ENCODE measurements around the gene KLHL12.

The KLHL12 gene

DNA sequence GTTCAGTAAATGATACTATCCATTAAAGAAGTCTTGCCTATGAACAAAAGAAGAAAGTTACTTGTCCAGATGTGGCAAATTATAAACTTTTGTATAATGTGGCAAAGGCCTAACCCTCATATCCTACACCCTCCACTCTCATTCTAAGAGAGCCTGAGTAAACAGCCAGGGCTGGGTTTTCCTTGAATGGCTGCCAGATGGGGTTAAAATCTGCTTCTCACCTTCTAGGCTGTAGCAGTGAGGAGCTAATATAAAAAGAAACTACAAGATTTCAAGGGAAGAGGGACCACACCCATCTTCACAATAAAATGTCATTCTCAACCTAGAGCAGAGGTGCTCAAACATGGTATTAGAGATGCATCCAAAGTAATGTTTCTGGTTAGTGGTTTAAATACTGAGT is 47.0 kb downstream of the KLHL12 start:
- peaks cover 26% of the 10 kb centered on the region for H3K36me3 Mint-ChIP-seq (ENCODE audit: low read depth)
- no peak overlapping the region for H3K27ac Mint-ChIP-seq
- no peak overlapping the region for H3K4me3 Mint-ChIP-seq
- H3K27me3 Mint-ChIP-seq = no peaks in the 10 kb centered on the region
- H3K4me1 Mint-ChIP-seq (ENCODE audit: low read depth) = no peaks in the 10 kb centered on the region
- H3K9me3 Mint-ChIP-seq = no peaks in the 10 kb centered on the region

DNA sequence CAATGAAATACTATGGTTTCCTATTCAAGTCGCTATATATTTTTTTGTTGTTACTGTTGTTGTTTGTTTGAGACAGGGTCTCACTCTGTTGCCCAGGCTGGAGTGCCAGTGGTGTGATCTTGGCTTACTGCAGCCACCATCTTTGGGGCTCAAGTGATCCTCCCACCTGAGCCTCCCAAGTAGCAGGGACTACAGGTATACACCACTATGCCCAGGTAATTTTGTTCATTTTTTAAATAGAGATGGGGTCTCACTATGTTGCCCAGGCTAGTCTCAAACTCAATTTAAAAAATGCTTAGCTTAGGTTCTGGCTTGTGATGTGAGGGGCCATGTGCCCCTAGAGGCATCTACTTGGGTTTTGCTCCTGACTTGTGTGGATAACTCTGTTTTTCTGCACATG is 47.9 kb downstream of the KLHL12 start:
- Mint-ChIP-seq H3K9me3 (no peaks in the 10 kb centered on the region), H3K4me3 (no peak overlapping the region), H3K27ac (no peak overlapping the region), H3K4me1 (ENCODE audit: low read depth) (no peaks in the 10 kb centered on the region), H3K27me3 (no peaks in the 10 kb centered on the region), H3K36me3 (ENCODE audit: low read depth) (peaks cover 26% of the 10 kb centered on the region)

DNA sequence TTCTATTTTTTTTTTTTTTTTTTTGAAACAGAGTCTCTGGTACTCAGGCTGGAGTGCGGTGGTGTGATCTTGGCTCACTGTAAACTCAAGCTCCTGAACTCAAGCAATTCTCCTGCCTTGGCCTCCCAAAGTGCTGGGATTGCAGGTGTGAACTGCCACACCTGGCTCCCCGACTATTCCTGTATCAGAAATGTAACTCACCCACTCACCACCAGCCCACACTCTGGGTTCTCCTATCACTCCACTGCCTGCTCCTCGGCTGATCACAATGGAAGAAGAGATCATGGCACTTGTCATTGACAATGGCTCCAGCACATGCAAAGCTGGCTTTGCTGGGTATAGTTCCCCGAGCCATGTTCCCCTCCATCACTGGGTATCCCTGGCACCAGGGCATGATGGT is 54.0 kb downstream of the KLHL12 start:
- H3K27me3 Mint-ChIP-seq = no peaks in the 10 kb centered on the region
- no peaks in the 10 kb centered on the region for H3K4me1 Mint-ChIP-seq (ENCODE audit: low read depth)
- no peaks in the 10 kb centered on the region for H3K9me3 Mint-ChIP-seq
- no peaks in the 10 kb centered on the region for H3K36me3 Mint-ChIP-seq (ENCODE audit: low read depth)
- H3K4me3 Mint-ChIP-seq = no peak overlapping the region
- H3K27ac Mint-ChIP-seq = no peak overlapping the region

DNA sequence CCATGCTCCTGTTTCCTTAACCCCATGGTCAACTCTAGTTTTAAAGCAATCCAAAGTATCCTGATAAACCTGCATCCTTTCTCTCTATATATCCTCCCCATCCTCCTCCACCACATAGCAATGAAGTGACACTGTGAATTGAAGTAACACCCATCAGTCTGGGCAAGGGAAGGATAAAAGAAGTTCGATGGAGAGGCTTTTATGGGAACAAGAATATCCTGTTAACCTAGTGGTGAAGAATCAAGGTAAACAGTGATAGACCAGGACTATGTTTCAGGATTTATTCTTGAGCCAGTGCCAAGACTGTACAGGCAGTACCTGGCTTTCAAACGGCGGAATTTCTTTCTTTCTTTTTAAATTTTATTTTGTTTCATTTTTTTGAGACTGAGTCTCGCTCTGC is 55.7 kb downstream of the KLHL12 start:
- Mint-ChIP-seq H3K9me3 (no peaks in the 10 kb centered on the region), H3K4me1 (ENCODE audit: low read depth) (no peaks in the 10 kb centered on the region), H3K36me3 (ENCODE audit: low read depth) (no peaks in the 10 kb centered on the region), H3K4me3 (no peak overlapping the region), H3K27me3 (no peaks in the 10 kb centered on the region), H3K27ac (no peak overlapping the region)

DNA sequence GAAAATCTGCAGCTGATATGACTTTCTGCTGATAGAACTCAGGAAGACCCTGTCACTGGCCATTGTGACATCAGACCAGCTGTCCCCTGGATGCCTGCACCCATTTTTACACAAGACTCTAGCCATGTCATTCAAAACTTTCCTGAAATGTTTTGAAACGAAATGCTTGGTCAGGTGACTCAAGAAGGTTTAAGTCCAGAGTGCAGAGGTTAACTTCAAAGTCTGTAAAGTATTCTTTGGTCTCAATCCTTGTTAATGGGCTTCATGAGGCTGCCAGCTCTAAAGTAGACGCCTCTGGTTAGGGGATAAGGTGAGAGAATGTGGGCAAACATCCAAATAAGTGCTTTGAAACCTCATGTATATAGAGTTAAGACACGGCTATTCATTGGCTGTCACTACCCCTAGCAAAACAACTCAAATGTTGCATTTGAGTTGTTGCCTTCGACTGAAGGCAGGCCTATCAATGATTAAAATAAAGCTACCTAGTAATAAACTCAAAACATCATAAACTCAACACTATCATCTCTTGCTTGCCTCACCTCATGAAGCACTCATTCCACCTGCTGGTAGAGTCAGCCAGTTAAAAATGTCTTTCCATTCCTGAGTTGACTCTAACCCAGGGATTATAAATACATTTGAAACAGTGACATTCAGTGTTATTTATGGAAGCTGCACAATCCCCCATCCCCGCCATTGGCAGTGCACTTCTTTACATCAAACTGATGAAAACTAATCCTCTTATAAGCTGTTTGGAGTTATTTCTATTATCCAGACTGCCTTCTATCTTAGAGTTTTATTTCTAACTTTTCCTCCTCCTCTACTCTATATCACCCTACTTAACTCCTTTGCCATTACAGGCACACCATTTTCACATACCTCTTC is 64.1 kb downstream of the KLHL12 start:
- H3K4me3 Mint-ChIP-seq = no peak overlapping the region
- no peak overlapping the region for H3K27ac Mint-ChIP-seq
- H3K9me3 Mint-ChIP-seq = no peaks in the 10 kb centered on the region
- no peaks in the 10 kb centered on the region for H3K36me3 Mint-ChIP-seq (ENCODE audit: low read depth)
- peaks cover 9% of the 10 kb centered on the region for H3K4me1 Mint-ChIP-seq (ENCODE audit: low read depth)
- H3K27me3 Mint-ChIP-seq = peaks cover 46% of the 10 kb centered on the region

DNA sequence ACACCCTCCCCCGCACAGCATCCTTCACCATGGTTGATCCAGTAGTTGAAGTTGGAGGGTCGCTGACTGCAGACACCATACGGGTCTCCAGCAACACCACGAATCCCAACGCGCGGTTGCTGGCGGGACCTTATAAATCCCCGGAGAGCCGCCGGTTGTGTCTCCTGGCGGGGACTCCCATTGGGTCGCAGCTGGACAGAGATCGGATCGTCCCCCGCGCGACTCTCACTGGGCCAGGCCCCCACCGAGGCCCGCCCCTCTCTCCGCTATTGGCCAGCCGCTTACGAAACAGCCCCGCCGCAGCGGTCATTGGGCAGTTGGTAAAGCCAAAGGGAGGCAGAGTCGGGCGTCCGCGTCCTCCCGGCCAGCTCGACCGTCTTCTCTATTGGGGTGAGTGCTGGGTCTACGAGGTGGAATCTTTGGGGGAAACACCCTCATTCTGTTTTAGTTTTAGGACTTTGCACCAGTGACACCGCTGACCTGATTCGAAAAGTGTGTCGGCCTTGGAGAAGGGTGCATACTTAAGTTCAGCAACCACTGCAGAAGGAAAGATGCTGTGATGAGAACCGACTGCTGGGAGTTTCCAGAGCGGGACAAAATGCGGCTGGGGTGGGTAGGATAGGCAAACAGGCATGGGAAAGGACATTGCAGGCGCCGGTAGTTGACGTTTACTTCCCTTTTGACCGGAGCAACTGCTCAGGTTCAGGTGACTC is 65.5 kb downstream of the KLHL12 start:
- Mint-ChIP-seq H3K4me1 (ENCODE audit: low read depth) (peaks cover 9% of the 10 kb centered on the region), H3K36me3 (ENCODE audit: low read depth) (no peaks in the 10 kb centered on the region), H3K4me3 (peak overlapping the region; percentile 69), H3K27ac (no peak overlapping the region), H3K9me3 (no peaks in the 10 kb centered on the region), H3K27me3 (peaks cover 46% of the 10 kb centered on the region)

DNA sequence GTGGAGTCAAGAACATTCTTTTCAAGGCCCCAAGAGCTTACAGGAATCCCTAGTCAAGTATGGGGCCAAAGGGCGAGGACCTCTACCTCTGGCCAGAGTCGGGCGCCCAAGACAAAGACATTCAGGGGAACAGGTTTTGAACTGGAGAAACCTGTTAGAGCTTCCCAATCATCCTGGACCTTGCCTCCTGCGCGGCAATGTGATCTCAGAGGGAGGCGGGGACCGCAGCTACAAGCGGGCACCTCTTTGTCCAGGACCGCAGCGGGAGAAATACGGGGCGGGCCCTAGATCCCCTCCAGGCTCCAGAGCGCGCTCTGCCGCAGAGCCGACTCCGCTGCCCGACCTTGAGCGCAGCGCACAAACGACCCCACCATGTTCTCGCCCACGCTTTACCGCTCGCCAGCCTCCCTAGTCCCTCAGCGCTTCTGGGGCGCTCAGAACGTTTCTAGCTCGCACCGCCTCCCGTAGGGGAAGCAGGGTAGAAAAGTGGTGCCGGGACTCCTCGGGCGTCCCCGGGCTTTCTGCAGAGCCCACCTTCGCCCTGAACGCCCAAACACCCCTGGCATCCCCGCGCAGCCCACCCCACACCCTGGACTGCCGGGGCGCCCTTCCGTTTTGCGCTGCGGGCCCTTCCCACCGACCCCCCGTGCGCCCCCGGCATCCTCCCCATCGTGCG is 66.2 kb downstream of the KLHL12 start:
- Mint-ChIP-seq H3K27ac (no peak overlapping the region), H3K4me3 (peak overlapping the region; percentile 69), H3K4me1 (ENCODE audit: low read depth) (peaks cover 9% of the 10 kb centered on the region), H3K9me3 (no peaks in the 10 kb centered on the region), H3K27me3 (peaks cover 45% of the 10 kb centered on the region), H3K36me3 (ENCODE audit: low read depth) (no peaks in the 10 kb centered on the region)

DNA sequence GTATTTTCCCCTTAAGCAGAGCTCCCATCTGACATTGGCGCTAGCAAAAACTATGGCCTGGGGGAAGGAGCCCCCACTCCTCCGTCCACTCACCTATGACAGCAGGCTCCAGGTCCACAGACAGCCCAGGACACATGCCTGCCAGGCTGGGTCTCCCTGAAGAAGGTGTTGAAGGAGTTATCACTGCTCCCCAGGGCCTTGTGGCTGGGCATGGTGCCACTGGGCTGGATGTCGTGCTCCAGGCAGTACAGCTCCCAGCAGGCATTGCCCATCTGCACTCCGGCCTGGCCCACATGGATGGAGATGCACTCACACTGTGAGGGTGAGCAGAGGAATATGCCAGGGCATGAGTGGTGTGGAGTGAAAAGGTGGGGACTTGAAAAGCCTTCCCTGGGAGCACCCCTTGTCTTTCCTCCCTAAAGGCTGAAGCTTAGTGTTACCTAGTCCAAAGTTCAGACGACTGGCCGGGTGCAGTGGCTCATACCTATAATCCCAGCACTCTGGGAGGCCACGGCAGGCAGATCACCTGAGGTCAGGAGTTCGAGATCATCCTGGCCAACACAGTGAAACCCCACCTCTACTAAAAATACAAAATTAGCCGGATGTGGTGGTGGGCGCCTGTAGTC is 68.1 kb downstream of the KLHL12 start:
- H3K4me3 Mint-ChIP-seq = no peak overlapping the region
- H3K27me3 Mint-ChIP-seq = peaks cover 30% of the 10 kb centered on the region
- peaks cover 9% of the 10 kb centered on the region for H3K4me1 Mint-ChIP-seq (ENCODE audit: low read depth)
- H3K27ac Mint-ChIP-seq = no peak overlapping the region
- H3K36me3 Mint-ChIP-seq (ENCODE audit: low read depth) = no peaks in the 10 kb centered on the region
- H3K9me3 Mint-ChIP-seq = no peaks in the 10 kb centered on the region

DNA sequence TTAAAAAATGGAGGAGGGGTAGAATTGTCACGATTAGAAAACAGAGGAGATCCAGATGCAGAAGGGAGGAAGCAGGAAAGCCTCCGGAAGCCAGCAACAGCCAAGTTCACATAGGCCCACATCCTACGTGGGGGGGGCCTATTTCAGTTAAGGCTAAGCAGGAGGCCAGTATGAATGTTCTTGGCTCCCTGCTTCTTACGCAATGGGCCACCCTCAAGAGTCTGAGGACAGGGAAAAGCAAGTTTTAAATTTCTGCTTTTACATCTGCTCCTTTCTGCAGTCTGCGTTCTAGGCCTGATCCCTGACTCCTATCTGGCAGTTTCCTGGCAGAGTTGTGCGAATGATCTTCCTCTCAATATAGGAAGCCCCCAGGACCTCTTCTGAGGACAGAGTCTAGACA is 68.7 kb downstream of the KLHL12 start:
- Mint-ChIP-seq H3K4me3 (no peak overlapping the region), H3K9me3 (no peaks in the 10 kb centered on the region), H3K27ac (no peak overlapping the region), H3K36me3 (ENCODE audit: low read depth) (no peaks in the 10 kb centered on the region), H3K4me1 (ENCODE audit: low read depth) (peaks cover 9% of the 10 kb centered on the region), H3K27me3 (peaks cover 26% of the 10 kb centered on the region)

DNA sequence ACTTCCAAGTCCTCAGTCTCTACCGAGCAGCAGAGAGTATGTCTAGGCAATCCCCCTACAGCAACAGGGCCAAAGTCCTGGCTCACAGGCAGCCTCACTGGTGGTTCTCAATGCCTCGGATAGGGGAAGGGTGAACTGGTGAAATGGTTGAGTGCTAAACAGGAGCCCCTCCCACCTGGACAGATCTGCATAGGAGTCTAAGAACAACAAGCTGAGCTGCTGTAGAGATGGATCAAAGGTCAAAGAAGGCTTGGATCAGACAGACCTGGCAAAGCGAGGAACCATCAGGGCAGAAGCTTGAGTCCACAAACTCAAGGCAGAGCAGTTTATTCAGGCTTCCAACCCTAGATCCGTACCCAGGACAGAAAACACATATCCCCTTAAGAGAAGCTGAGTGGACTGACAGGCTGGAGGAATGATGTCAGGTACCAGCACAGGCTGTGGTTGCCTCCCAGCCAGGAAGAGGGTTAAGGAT is 69.9 kb downstream of the KLHL12 start:
- Mint-ChIP-seq H3K27ac (no peak overlapping the region), H3K9me3 (no peaks in the 10 kb centered on the region), H3K4me1 (ENCODE audit: low read depth) (peaks cover 9% of the 10 kb centered on the region), H3K36me3 (ENCODE audit: low read depth) (no peaks in the 10 kb centered on the region), H3K27me3 (peaks cover 17% of the 10 kb centered on the region), H3K4me3 (no peak overlapping the region)

DNA sequence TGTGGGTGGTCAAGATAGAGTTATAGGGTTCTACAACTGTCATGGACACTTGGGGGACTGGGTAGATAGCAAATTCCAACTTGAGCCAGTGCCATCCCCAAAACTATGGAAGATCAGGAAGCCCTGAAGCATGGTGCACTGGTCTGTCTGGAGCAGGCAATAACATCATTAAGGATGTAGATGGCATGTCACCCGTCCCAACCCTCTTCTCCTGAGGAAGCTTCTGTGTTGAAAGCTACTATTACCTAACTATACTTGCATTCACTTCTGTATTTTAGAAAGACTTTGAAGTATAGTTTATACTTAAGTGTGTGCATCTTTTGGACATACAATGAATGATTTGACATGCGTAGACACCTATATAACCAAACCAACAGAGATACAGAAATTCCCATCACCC is 71.0 kb downstream of the KLHL12 start:
- Mint-ChIP-seq H3K4me1 (ENCODE audit: low read depth) (no peaks in the 10 kb centered on the region), H3K27ac (no peak overlapping the region), H3K4me3 (no peak overlapping the region), H3K27me3 (peaks cover 7% of the 10 kb centered on the region), H3K9me3 (no peaks in the 10 kb centered on the region), H3K36me3 (ENCODE audit: low read depth) (no peaks in the 10 kb centered on the region)

DNA sequence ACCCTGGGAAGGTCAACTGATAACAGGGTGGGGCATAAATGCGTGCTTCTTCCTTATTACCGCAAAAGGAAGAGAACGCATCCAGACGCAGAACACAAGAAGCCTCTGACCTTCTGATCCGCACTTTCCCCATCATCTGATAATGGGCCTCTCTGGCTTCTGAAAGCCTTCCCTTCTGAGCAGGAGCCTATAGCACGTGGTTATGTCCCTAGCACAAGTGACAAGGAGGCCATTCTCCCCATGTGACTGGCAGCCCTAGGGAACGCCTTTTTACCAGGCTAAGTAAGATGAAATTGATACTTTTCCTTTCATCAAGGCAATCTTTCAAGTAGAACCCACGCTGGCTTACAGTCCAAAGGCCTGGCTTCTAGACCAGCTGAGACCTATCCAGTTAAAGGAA is 72.2 kb downstream of the KLHL12 start:
- Mint-ChIP-seq H3K36me3 (ENCODE audit: low read depth) (no peaks in the 10 kb centered on the region), H3K4me3 (no peak overlapping the region), H3K9me3 (no peaks in the 10 kb centered on the region), H3K27ac (no peak overlapping the region), H3K4me1 (ENCODE audit: low read depth) (no peaks in the 10 kb centered on the region), H3K27me3 (peaks cover 4% of the 10 kb centered on the region)

DNA sequence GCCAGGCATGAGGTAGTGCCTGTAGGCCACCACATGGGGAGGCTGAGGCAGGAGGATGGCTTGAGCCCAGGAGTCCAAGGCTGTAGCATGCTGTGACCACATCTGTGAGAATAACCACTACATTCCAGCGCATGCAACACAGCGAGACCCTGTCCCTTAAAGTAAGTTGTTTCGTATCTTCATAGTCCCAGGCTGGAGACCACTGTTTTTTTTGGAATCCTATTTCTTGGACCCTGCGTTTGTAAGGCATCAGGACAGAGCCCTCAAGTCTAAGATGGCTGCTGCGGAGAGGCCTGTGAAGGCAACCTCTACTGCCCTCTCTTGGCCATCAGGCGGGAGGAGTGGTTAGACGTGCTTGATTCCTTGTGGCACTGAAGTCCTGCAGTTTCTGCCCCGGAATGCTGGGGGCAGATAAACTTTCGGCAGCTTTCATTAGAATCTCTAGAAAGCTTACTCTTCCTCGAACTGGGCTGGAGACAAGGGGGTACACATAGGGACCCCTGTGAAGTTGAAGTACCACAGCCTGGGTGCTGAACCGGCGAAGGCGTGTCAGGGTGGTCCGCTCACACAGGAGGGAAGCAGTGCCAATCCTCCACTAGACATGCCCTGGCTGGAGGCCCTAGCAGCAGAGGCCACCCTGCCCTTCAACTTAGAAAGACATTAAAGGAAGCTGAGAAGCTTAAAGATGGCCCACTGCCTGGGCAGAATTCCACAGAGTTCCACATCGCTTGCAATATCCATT is 74.7 kb downstream of the KLHL12 start:
- H3K9me3 Mint-ChIP-seq = no peaks in the 10 kb centered on the region
- H3K4me1 Mint-ChIP-seq (ENCODE audit: low read depth) = peaks cover 5% of the 10 kb centered on the region
- no peaks in the 10 kb centered on the region for H3K36me3 Mint-ChIP-seq (ENCODE audit: low read depth)
- H3K4me3 Mint-ChIP-seq = no peak overlapping the region
- no peaks in the 10 kb centered on the region for H3K27me3 Mint-ChIP-seq
- no peak overlapping the region for H3K27ac Mint-ChIP-seq

DNA sequence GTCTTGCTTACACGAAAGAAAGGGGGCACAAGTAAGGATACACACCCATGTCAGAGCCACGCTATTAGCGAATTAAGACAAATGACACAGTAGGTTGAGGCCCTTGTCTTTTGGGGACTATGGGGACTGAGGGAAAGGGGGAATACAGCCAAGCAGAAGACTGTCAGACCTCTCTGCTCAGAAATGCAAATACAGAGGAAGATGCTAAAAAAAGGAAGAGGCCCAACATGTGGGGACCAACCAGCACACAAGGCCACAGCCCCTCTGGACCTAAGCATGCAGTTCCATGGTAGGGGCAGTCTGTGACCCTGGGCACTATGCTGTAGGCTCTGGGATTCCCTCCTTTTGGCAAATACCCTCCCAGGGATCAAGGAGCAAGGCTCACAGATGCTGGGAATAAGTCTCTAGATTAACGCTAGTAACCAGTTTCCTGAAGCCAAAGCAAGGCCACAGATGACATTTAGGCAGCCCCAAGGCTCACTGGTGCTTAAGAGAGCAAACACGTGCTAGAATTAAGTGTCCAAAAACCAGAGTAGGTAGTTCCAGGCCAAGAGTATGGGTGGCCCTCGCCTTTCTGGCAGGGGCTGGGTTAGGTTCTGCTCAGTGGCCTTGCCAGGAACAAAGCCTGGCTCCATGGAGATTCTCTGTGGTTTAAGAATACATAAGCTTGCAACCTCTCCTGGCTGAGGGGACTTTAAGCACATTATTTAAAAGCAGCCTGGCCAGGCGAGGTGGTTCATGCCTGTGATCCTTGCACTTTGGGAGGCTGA is 76.3 kb downstream of the KLHL12 start:
- no peak overlapping the region for H3K27ac Mint-ChIP-seq
- H3K4me3 Mint-ChIP-seq = no peak overlapping the region

More for the DNA sequence above, 76.3 kb downstream of the KLHL12 start:
- Mint-ChIP-seq H3K4me1 (ENCODE audit: low read depth) (peaks cover 5% of the 10 kb centered on the region), H3K9me3 (no peaks in the 10 kb centered on the region), H3K36me3 (ENCODE audit: low read depth) (no peaks in the 10 kb centered on the region), H3K27me3 (peaks cover under 1% of the 10 kb centered on the region)

All from stimulated activated naive CD8-positive, alpha-beta T cell treated with anti-CD3 and anti-CD28 coated beads, Interleukin-15, Interleukin-2, amounts not matched to agents 100 ng/mL and 50 ng/mL, for 24 hours (primary cell).